Tibial nerve (tissue), 3 donors: ENCODE measurements around the gene JPT2.

Experiments used
- POLR2A ChIP-seq, 2 donors: fragments of 450-650 bp; IDR thresholded peaks; one replicate each; pipeline ENCODE4 v1.6.1; 2017; ENCODE audit warnings: antibody characterized with exemption in 2 of 2, mild to moderate bottlenecking in 2 of 2, moderate library complexity in 2 of 2
- TF ChIP-seq, protein P1 (sequence below), 5 experiments: fragments of 200-600 bp in 3 of 5; fragments of 450-650 bp in 2 of 5; sonication (generic) in 3 of 5; IDR thresholded peaks; one replicate each; pipeline ENCODE4 v1.5.1; 2016 to 2019; ENCODE audit warnings: antibody characterized with exemption in 5 of 5, mild to moderate bottlenecking in 3 of 5, moderate library complexity in 2 of 5

DNA sequence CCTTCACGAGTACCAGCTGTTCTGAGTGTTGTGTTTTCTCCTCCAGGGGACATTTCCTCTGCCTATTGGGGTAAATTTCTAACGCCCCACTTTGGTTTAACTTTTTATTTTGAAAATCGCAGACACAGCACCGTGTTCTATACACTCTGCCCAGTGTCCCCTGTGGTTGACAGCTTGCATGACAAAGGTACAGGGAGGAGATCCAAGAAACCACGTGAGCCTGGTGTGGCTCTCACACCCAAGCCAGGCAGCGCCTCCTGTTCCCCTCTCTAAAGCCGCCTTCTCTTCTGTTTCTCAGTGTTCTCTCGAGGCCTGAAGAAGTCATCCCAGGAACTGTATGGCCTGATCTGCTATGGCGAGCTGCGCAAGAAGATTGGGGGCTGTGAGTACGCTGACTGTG lies 40.6 kb upstream of the JPT2 start:
- TF ChIP-seq, protein P1, sequence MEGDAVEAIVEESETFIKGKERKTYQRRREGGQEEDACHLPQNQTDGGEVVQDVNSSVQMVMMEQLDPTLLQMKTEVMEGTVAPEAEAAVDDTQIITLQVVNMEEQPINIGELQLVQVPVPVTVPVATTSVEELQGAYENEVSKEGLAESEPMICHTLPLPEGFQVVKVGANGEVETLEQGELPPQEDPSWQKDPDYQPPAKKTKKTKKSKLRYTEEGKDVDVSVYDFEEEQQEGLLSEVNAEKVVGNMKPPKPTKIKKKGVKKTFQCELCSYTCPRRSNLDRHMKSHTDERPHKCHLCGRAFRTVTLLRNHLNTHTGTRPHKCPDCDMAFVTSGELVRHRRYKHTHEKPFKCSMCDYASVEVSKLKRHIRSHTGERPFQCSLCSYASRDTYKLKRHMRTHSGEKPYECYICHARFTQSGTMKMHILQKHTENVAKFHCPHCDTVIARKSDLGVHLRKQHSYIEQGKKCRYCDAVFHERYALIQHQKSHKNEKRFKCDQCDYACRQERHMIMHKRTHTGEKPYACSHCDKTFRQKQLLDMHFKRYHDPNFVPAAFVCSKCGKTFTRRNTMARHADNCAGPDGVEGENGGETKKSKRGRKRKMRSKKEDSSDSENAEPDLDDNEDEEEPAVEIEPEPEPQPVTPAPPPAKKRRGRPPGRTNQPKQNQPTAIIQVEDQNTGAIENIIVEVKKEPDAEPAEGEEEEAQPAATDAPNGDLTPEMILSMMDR (IDR thresholded peaks at IDR 0.05), result no peak
- TF ChIP-seq POLR2A (IDR thresholded peaks at IDR 0.05), result no peak
